ENCODE results near the gene SMIM38. TPM values are rescaled to one million over a fixed set of nuclear protein-coding genes. Genes with fewer than 3 reads are reported as not detected.
"Not testable (repeated sequence)": the region's sequence is repeated elsewhere in the genome, so short reads cannot be mapped to it uniquely, and the experiment has no call there.

Gene SMIM38
- total RNA-seq, 1 donor from 2014 or later, result not detected

GRCh38 chr11:69140635-69141034, 15.1 kb upstream of the SMIM38 start:
- DNase-seq (ENCODE audit: low read depth), result no peak
- TF ChIP-seq CTCF (conservative IDR thresholded peaks at IDR 0.05; ENCODE audit: low read depth, low read length), result no peak
- H3K4me3 ChIP-seq (ENCODE audit: low read depth, low read length), result no peak overlapping the region

GRCh38 chr11:69141742-69142141, 14.0 kb upstream of the SMIM38 start:
- TF ChIP-seq CTCF (conservative IDR thresholded peaks at IDR 0.05; ENCODE audit: low read depth, low read length), result no peak
- no peak overlapping the region for H3K4me3 ChIP-seq (ENCODE audit: low read depth, low read length)
- DNase-seq (ENCODE audit: low read depth), result no peak

GRCh38 chr11:69142895-69143294, 12.8 kb upstream of the SMIM38 start:
- TF ChIP-seq CTCF (conservative IDR thresholded peaks at IDR 0.05; ENCODE audit: low read depth, low read length), result no peak
- DNase-seq (ENCODE audit: low read depth), result no peak
- no peak overlapping the region for H3K4me3 ChIP-seq (ENCODE audit: low read depth, low read length)

GRCh38 chr11:69144316-69145049, 11.3 kb upstream of the SMIM38 start:
- H3K4me3 ChIP-seq (ENCODE audit: low read depth, low read length), result no peak overlapping the region
- no peak for DNase-seq (ENCODE audit: low read depth)
- no peak for TF ChIP-seq CTCF (conservative IDR thresholded peaks at IDR 0.05; ENCODE audit: low read depth, low read length)

- TF ChIP-seq CTCF (conservative IDR thresholded peaks at IDR 0.05; ENCODE audit: low read depth, low read length), result no peak
- DNase-seq (ENCODE audit: low read depth), result no peak
- no peak overlapping the region for H3K4me3 ChIP-seq (ENCODE audit: low read depth, low read length)
Observed at GRCh38 chr11:69145050-69145380, 10.7 kb upstream of the SMIM38 start.

- no peak for TF ChIP-seq CTCF (conservative IDR thresholded peaks at IDR 0.05; ENCODE audit: low read depth, low read length)
Observed at GRCh38 chr11:69148377-69148762, 7.4 kb upstream of the SMIM38 start.

GRCh38 chr11:69148806-69149205, 6.9 kb upstream of the SMIM38 start:
- DNase-seq (ENCODE audit: low read depth), result no peak
- TF ChIP-seq CTCF (conservative IDR thresholded peaks at IDR 0.05; ENCODE audit: low read depth, low read length), result no peak
- H3K4me3 ChIP-seq (ENCODE audit: low read depth, low read length), result no peak overlapping the region

More at GRCh38 chr11:69148377-69148762, 7.4 kb upstream of the SMIM38 start:
- DNase-seq (ENCODE audit: low read depth), result no peak
- H3K4me3 ChIP-seq (ENCODE audit: low read depth, low read length), result no peak overlapping the region

GRCh38 chr11:69149338-69150045, 6.2 kb upstream of the SMIM38 start:
- not testable (repeated sequence) for H3K4me3 ChIP-seq (ENCODE audit: low read depth, low read length); DNase-seq (ENCODE audit: low read depth)
